HepG2 (cell line): ENCODE results near the gene ADCYAP1R1. TPM values are rescaled to one million over a fixed set of nuclear protein-coding genes. Genes with fewer than 3 reads are reported as not detected.

Experiments used
- FOXA1 ChIP-seq, 2 experiments: fragments of 450-650 bp in 1 of 2; sonication (generic) in 1 of 2; formaldehyde crosslinking in 1 of 2; IDR thresholded peaks; 2 replicates each; pipeline versions ENCODE4 v1.4.0 to v1.6.1; 2016 to 2020; ENCODE audit warnings: missing genetic modification reagents in 1 of 2
- HNF4G ChIP-seq, 2 experiments: sonication (generic) in 1 of 2; formaldehyde crosslinking in 1 of 2; IDR thresholded peaks; 2 replicates each; pipeline versions ENCODE4 v1.4.0 to v1.6.1; 2011 to 2020; ENCODE audit warnings: borderline replicate concordance in 2 of 2, low read depth in 2 of 2, mild to moderate bottlenecking in 2 of 2, low read length in 1 of 2, missing genetic modification reagents in 1 of 2, moderate library complexity in 1 of 2
- IRX3 ChIP-seq: sonication (generic); formaldehyde crosslinking; IDR thresholded peaks from 2 replicates; pipeline ENCODE4 v1.8.1; 2023; ENCODE audit warnings: mild to moderate bottlenecking, low read depth, missing genetic modification reagents, borderline replicate concordance
- SMAD9 ChIP-seq: sonication (generic); formaldehyde crosslinking; IDR thresholded peaks from 2 replicates; pipeline ENCODE4 v1.5.1; 2020; ENCODE audit warnings: mild to moderate bottlenecking, missing genetic modification reagents
- SRY ChIP-seq: sonication (generic); formaldehyde crosslinking; IDR thresholded peaks from 2 replicates; pipeline ENCODE4 v1.8.0; 2022; ENCODE audit warnings: mild to moderate bottlenecking, missing genetic modification reagents
- ZNF777 ChIP-seq: sonication (generic); formaldehyde crosslinking; IDR thresholded peaks from 2 replicates; pipeline ENCODE4 v1.4.0; 2020; ENCODE audit warnings: missing genetic modification reagents
- ZSCAN30 ChIP-seq: sonication (generic); formaldehyde crosslinking; IDR thresholded peaks from 2 replicates; pipeline ENCODE4 v1.5.0; 2020; ENCODE audit warnings: mild to moderate bottlenecking, missing genetic modification reagents
- polyA plus RNA-seq, 8 experiments: library from polyadenylated mRNA; depleted of rRNA in 3 of 8; stranded (reverse) in 7 of 8; unstranded in 1 of 8; fragments of >200 nt; fragmentation: Illumina TruSeq in 4 of 8; extraction: Trizol in 4 of 8; gene quantifications; 2 replicates each; pipeline versions ENCODE4 v1.2.1 to v1.2.3, GENCODE V29; 2011 to 2016; ENCODE audit warnings: low read depth in 4 of 8, missing spikeins in 1 of 8, mixed read lengths in 1 of 8; ENCODE audit not compliant: insufficient read depth in 1 of 8
- total RNA-seq, 5 experiments: library from RNA; depleted of rRNA; stranded (reverse); fragments of >200 nt; fragmentation: Illumina TruSeq; extraction: Trizol; gene quantifications; 2 replicates each; pipeline ENCODE4 v1.2.3, GENCODE V29; 2016; ENCODE audit warnings: low read depth in 1 of 5
- TF ChIP-seq, protein P1 (sequence below): sonication (generic); formaldehyde crosslinking; IDR thresholded peaks from 2 replicates; pipeline ENCODE4 v1.5.1; 2020; ENCODE audit warnings: mild to moderate bottlenecking, missing genetic modification reagents, moderate library complexity
- TF ChIP-seq, protein P2 (sequence below): sonication (generic); formaldehyde crosslinking; IDR thresholded peaks from 2 replicates; pipeline ENCODE4 v1.4.0; 2020; ENCODE audit warnings: mild to moderate bottlenecking, missing genetic modification reagents

ADCYAP1R1 gene
- total and polyA plus RNA-seq, 2 of the 13 experiments (the other 11 are each of a cell fraction or from before 2014, with no cell fraction given): not detected

DNA sequence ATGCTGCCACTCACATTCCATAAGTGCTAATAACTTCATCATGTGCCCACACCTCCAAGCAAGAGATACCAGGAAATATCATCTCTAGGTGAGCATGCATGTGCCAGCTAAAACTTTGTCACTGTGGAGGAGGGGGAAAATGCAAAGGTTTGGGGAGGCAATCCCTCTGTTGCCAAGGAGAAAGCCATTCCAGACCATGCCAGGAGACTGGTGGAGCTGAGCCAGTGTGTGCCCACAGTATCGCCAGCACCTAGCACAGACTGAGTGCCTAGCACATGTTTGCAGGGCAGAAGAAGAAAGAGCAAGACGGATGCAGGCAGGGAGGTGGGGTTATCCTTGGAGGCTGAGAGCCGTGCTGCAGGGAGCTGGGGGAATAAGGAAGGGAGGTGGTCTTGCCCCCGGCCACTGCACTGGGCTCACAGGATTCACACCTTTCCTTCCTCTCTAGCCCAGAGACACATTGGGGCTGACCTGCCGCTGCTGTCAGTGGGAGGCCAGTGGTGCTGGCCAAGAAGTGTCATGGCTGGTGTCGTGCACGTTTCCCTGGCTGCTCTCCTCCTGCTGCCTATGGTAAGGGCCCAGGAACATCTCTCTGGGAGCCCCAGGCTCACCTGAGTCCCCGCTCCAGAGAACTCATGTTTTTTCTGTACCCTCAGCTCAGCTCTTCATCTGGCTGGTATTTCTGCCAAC is 10.8 kb downstream of the ADCYAP1R1 start (continued):
- no peak for TF ChIP-seq HNF4G (IDR thresholded peaks at IDR 0.05; ENCODE audit: borderline replicate concordance, low read depth, low read length)
- TF ChIP-seq HNF4G (CRISPR knock-in tag; IDR thresholded peaks at IDR 0.05; ENCODE audit: borderline replicate concordance, low read depth): no peak
- TF ChIP-seq ZNF777 (CRISPR knock-in tag): no peak
- TF ChIP-seq, protein P1, sequence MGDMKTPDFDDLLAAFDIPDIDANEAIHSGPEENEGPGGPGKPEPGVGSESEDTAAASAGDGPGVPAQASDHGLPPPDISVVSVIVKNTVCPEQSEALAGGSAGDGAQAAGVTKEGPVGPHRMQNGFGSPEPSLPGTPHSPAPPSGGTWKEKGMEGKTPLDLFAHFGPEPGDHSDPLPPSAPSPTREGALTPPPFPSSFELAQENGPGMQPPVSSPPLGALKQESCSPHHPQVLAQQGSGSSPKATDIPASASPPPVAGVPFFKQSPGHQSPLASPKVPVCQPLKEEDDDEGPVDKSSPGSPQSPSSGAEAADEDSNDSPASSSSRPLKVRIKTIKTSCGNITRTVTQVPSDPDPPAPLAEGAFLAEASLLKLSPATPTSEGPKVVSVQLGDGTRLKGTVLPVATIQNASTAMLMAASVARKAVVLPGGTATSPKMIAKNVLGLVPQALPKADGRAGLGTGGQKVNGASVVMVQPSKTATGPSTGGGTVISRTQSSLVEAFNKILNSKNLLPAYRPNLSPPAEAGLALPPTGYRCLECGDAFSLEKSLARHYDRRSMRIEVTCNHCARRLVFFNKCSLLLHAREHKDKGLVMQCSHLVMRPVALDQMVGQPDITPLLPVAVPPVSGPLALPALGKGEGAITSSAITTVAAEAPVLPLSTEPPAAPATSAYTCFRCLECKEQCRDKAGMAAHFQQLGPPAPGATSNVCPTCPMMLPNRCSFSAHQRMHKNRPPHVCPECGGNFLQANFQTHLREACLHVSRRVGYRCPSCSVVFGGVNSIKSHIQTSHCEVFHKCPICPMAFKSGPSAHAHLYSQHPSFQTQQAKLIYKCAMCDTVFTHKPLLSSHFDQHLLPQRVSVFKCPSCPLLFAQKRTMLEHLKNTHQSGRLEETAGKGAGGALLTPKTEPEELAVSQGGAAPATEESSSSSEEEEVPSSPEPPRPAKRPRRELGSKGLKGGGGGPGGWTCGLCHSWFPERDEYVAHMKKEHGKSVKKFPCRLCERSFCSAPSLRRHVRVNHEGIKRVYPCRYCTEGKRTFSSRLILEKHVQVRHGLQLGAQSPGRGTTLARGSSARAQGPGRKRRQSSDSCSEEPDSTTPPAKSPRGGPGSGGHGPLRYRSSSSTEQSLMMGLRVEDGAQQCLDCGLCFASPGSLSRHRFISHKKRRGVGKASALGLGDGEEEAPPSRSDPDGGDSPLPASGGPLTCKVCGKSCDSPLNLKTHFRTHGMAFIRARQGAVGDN (CRISPR knock-in tag): no peak
- TF ChIP-seq ZSCAN30: no peak
- TF ChIP-seq, protein P2, sequence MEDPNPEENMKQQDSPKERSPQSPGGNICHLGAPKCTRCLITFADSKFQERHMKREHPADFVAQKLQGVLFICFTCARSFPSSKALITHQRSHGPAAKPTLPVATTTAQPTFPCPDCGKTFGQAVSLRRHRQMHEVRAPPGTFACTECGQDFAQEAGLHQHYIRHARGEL (CRISPR knock-in tag): no peak
- no peak for TF ChIP-seq IRX3 (CRISPR knock-in tag)
- TF ChIP-seq SMAD9 (CRISPR knock-in tag): no peak
- no peak for TF ChIP-seq SRY (CRISPR knock-in tag)
- no peak for TF ChIP-seq FOXA1 (IDR thresholded peaks at IDR 0.05)
- no peak for TF ChIP-seq FOXA1 (CRISPR knock-in tag; IDR thresholded peaks at IDR 0.05)
